NCI-H524 treated with DMSO at 0.1 percent for 48 hours (cell line): ENCODE results near the gene OR1L4.

Source experiments
- DNase-seq: peaks from one replicate; lab custom pipeline; 2025; lab: John Stamatoyannopoulos, UW

Gene OR1L4, protein sequence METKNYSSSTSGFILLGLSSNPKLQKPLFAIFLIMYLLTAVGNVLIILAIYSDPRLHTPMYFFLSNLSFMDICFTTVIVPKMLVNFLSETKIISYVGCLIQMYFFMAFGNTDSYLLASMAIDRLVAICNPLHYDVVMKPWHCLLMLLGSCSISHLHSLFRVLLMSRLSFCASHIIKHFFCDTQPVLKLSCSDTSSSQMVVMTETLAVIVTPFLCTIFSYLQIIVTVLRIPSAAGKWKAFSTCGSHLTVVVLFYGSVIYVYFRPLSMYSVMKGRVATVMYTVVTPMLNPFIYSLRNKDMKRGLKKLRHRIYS

DNA sequence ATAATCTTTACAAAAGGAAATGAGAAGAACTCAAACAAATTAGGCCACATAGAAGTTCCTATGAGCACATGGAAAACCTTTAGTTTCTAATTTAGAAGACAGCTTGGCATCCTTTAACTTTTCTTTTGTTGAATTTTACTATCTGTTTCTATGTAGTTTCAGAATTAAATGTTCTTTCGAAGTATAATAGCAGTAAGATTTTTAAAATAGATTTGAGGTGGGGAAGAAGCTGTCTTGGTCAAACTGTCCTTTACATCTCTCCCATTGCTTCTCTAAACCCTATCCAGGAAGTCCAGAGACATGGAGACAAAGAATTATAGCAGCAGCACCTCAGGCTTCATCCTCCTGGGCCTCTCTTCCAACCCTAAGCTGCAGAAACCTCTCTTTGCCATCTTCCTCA is at the start of gene OR1L4:
TSS of gene OR1L4 (plus strand) at position 301 of the 400 bp plus-strand sequence. CDS start at position 301, 0 bp downstream.
- DNase-seq, result no peak

DNA sequence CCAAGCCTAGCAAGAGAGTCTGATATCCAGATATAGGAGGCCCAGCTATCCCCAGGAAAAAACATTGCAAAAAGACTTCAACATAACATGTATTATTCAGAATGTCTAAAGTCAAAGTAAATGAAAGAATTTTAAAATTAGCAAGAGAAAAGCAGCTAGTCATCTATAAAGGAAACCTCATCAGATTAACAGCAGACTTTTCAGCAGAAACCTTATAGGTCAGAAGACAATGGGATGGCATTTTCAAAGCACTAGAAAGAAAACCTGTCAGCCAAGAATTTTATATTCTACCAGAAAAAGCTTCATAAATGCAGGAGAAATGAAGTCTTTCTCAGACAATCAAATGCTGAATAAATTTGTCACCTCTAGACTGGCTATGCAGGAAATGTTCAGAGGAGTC is 38.9 kb upstream of the OR1L4 start:
- no peak for DNase-seq

DNA sequence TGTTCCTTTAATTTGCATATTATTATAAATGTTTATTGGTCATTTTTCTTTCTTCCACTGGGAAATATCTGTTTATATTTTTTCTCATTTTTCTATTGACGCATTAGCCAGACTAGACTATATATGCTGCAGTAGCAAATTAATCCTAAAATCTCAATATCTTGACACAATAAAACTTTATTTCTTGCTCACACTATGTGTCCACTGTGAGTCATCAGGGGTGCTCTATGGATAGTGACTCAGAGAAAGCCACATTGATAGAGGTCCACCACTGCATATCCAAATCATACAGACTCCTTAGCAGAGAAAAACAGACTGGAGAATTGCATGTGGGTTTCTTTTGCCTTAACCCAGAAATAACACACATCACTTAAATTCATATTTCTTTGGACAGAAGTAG is 28.1 kb upstream of the OR1L4 start:
- DNase-seq, result no peak

DNA sequence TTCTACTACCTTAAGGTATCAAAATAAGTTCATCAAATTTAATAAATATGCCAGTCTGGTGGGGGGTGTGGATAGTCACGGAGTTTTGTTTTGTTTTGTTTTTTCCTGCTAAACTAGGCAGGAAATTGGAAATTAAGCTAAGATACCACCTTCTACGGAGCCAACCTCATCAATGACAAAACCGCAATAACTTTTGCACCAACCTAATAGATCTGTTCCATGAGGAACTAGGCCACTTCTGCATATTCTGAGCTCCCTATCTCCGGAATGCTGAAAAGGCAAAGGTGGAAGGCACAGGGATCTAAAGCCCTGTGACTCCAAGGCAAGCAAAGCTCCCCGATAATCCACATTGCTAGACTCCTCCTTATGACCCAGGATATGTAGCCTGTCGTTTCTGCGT is 5.8 kb upstream of the OR1L4 start:
- DNase-seq, result no peak

DNA sequence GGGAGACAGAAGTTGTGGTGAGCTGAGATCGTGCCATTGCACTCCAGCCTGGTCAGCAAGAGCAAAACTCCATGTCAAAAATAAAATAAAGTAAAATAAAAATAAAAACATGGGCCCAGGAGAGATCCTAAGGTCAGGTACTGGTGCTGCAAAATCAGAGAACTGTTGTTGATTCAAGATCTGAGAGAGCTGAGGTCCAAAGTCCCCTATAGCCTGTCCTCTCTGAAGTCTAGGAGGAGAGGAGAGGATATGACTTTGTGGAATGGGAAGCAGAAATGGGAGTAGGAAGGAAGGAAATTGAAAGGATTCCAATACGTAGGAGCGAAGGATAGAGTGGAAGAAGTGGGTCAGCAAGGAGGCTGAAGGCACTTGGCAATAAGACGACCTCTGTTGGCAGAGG is 4.6 kb upstream of the OR1L4 start:
- no peak for DNase-seq

DNA sequence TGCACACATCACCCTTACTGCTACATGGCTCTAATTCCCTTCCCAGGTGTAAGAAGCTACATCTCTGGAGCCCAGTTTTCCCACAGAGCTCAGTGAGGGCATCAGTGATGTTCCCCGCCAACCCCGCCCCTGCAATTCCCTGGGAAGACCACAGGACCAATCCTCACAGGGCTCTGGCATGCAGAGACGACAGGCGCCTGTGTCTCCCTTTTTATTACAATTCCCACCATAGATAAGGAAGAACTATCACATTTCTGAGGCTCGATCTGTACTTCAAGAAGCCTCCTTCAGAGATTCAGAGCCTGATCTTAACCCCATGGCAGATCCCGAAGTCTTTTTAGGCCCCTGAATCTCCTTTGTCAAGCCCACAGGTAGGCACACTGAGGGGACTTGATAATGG is 18.2 kb downstream of the OR1L4 start, which contains the start of gene OR1L6:
TSS of gene OR1L6 (plus strand) at position 301 of the 400 bp plus-strand sequence. CDS start 7,545 bp downstream, outside the sequence.
- DNase-seq, result no peak

DNA sequence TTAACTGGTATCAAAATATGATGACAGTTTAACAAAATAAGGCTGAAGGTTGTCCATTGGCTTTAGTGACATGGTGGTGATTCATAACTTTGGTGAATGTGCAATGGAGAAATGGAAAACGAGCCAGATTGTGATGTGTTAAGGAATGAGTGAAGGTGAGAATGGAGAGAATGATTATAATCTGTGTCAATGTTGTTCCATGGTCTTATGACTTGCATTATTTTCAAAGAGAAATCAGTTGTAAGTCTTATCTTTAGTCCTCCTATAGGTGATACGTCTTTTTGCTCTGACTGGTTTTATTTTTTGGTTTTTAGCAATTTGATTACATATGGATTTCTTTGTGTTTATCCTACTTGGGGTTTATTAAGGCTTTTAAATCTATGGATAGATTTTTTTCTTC is 31.0 kb downstream of the OR1L4 start:
- no peak for DNase-seq

DNA sequence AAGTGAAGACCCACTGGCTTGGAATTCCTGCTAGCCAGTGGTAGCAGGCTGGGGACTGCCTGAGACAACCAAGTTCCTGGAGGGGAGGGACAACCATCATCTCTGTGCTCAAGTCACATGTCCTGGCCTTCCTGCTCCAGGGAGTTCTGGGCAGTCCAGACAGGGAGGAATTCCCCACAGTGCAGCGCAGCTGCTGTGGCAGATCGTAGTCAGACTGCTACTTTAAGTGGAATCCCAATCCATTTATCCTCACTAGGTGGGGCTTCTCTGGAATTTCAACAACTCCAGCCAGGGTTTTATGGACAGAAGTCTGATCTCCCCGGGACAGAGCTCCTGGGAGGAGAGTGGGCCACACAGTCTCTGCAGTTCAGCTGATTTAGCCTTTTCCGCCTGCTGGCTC is 44.0 kb downstream of the OR1L4 start:
- DNase-seq, result no peak
